Natural killer cell (primary cell): ENCODE data around the gene SLC16A6. TPM values are rescaled to one million over a fixed set of nuclear protein-coding genes. Genes with fewer than 3 reads are reported as not detected.
"Not testable (repeated sequence)": the region's sequence is repeated elsewhere in the genome, so short reads cannot be mapped to it uniquely, and the experiment has no call there.

Source experiments
- ATAC-seq, 3 donors: fragments of 150-1000 bp in 2 of 3; fragments of 200-7000 bp in 1 of 3; cut with Tn5 transposase; 1 replicate in 1 of 3; 2 replicates in 2 of 3; pipeline ENCODE4 v1.10.0; 2021; ENCODE audit warnings: mild to moderate bottlenecking in 2 of 3, moderate library complexity in 2 of 3
- DNase-seq, 2 donors: peaks; one replicate each; pipeline versions ENCODE4 v3.0.0 to v3.0.0-alpha.2; 2013 to 2021; ENCODE audit warnings: mixed read lengths in 1 of 2
- H3K27ac ChIP-seq: one replicate; pipeline ENCODE4 v1.5.1; 2013; ENCODE audit warnings: mild to moderate bottlenecking, low read length
- H3K27me3 ChIP-seq: one replicate; pipeline ENCODE4 v1.6.1; 2013; ENCODE audit warnings: low read length; ENCODE audit not compliant: control insufficient read depth, insufficient read depth
- H3K36me3 ChIP-seq: one replicate; pipeline ENCODE4 v1.6.1; 2013; ENCODE audit warnings: low read length; ENCODE audit not compliant: control insufficient read depth, insufficient read depth
- H3K4me1 ChIP-seq: one replicate; pipeline ENCODE4 v1.6.1; 2013; ENCODE audit warnings: low read length; ENCODE audit not compliant: control insufficient read depth, insufficient read depth
- H3K4me3 ChIP-seq: one replicate; pipeline ENCODE4 v1.5.1; 2013; ENCODE audit warnings: low read length
- H3K9me3 ChIP-seq: one replicate; pipeline ENCODE4 v1.6.1; 2013; ENCODE audit warnings: low read length; ENCODE audit not compliant: control insufficient read depth, insufficient read depth
- H3K27ac Mint-ChIP-seq, 2 donors: one replicate each; pipeline ENCODE4 v1.8.0; 2022; ENCODE audit warnings: mild to moderate bottlenecking in 2 of 2, mixed read lengths in 2 of 2, moderate library complexity in 1 of 2
- H3K27me3 Mint-ChIP-seq, 2 donors: one replicate each; pipeline ENCODE4 v1.8.0; 2022; ENCODE audit warnings: low read depth in 2 of 2, mixed read lengths in 2 of 2
- H3K36me3 Mint-ChIP-seq: one replicate; pipeline ENCODE4 v1.8.0; 2022; ENCODE audit warnings: mixed read lengths
- H3K4me1 Mint-ChIP-seq, 2 donors: one replicate each; pipeline ENCODE4 v1.8.0; 2022; ENCODE audit warnings: mixed read lengths in 2 of 2
- H3K4me3 Mint-ChIP-seq: one replicate; pipeline ENCODE4 v1.8.0; 2022; ENCODE audit warnings: mild to moderate bottlenecking, moderate library complexity, mixed read lengths
- H3K9me3 Mint-ChIP-seq, 2 donors: one replicate each; pipeline ENCODE4 v1.8.0; 2022; ENCODE audit warnings: mixed read lengths in 2 of 2
- CTCF ChIP-seq: fragments of 200-600 bp; IDR thresholded peaks from one replicate; pipeline ENCODE4 v1.8.0; 2022; ENCODE audit warnings: antibody characterized with exemption
- WGBS: methylation state at CpG from one replicate; pipeline ENCODE4 v1.1.7; 2013; ENCODE audit warnings: missing lambda C conversion rate; ENCODE audit not compliant: insufficient coverage; 5-methylcytosine and 5-hydroxymethylcytosine counted together
- intact Hi-C: fragments of 100-400 bp; cut with micrococcal nuclease; formaldehyde crosslinking; loops from one replicate; pipeline ENCODE4 v1.14.2; 2022
- total RNA-seq, 4 donors: library from RNA; stranded (reverse); fragments of 120-200 nt in 1 of 4; gene quantifications; one replicate each; pipeline versions ENCODE4 v1.2.3 to v1.2.4, GENCODE V29; 2013 to 2022

The SLC16A6 gene
- total RNA-seq, 3 donors from 2014 or later (not counting 1 experiment from before 2014, with no cell fraction given) = 16.5 to 20.9 (median 19.4) TPM

DNA sequence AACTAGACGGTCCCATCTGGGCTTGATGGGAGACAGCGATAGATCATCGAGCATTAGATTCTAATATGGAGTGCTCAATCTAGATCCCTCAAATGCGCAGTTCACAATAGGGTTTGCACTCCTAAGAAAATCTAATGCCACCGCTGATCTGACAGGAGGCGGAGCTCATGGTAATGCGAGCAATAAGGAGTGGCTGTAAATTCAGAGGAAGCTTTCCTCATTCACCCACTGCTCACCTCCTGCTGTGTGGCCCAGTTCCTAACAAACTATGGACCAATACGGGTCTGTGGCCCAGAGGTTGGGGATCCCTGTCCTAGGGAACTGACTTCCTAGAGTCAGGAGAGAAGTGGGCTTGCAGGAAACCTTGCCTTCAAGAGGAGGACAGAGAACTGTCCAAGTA is 68.3 kb downstream of the SLC16A6 start:
- Histone ChIP-seq H3K27ac (peak overlapping the region; percentile 92), H3K4me1 (peaks cover 64% of the 10 kb centered on the region), H3K36me3 (peaks cover 6% of the 10 kb centered on the region), H3K9me3 (no peaks in the 10 kb centered on the region), H3K4me3 (peak overlapping the region; percentile 66), H3K27me3 (no peaks in the 10 kb centered on the region)
- peak overlapping the region; percentile 100 for H3K27ac Mint-ChIP-seq
- H3K9me3 Mint-ChIP-seq = no peaks in the 10 kb centered on the region
- peaks cover 8% of the 10 kb centered on the region for H3K36me3 Mint-ChIP-seq
- DNase-seq (peak in 1 of 2 donors; percentile 61), ATAC-seq (peak in 2 of 3 donors; percentile 69 to 77)
- H3K4me1 Mint-ChIP-seq = peaks cover 69 to 70% of the 10 kb centered on the region in 2 donors
- 50% methylated on average over 8 of the region's 8 CpGs for WGBS
- no peak for TF ChIP-seq CTCF
- H3K4me3 Mint-ChIP-seq = peak overlapping the region; percentile 49
- no peaks in the 10 kb centered on the region for H3K27me3 Mint-ChIP-seq
- intact Hi-C loops = loop anchor here (1.0 kb wide), 2 partner anchors 15 to 69 kb away; partner anchors contain the start of genes ARSG and SLC16A6

DNA sequence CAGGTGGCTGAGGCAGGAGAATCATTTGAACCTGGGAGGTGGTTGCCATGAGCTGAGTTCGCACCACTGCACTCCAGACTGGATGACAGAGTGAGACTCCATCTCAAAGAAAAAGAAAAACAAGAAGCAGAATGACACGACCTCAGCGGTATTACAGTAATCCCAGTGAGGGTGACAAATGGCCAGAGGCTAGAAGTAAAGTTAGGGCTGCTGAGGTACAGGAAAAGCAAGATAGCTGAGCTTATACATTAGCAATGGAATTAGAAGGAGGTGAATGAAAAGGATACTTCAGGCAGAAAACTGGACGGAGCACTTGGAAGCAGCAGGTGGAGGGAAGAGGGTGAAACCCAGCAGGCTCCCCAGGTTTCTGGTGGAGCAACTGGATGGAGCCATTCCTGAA is 69.1 kb downstream of the SLC16A6 start:
- ATAC-seq (peak in 1 of 3 donors; percentile 3), DNase-seq (no peak)
- H3K27ac Mint-ChIP-seq = peak overlapping the region; percentile 100
- peaks cover 6% of the 10 kb centered on the region for H3K36me3 ChIP-seq
- H3K27me3 Mint-ChIP-seq = no peaks in the 10 kb centered on the region
- H3K4me3 ChIP-seq = peak overlapping the region; percentile 66
- H3K4me3 Mint-ChIP-seq = peak overlapping the region; percentile 10
- H3K9me3 Mint-ChIP-seq = no peaks in the 10 kb centered on the region
- intact Hi-C loops = loop anchor here (1.0 to 2.0 kb wide), 4 partner anchors 15 to 70 kb away; partner anchors contain the start of genes AMZ2, ARSG and SLC16A6
- H3K36me3 Mint-ChIP-seq = peaks cover 8% of the 10 kb centered on the region
- H3K9me3 ChIP-seq = no peaks in the 10 kb centered on the region
- TF ChIP-seq CTCF = no peak
- peaks cover 62% of the 10 kb centered on the region for H3K4me1 ChIP-seq
- no peaks in the 10 kb centered on the region for H3K27me3 ChIP-seq
- WGBS = 69% methylated on average over 4 of the region's 4 CpGs
- peaks cover 67 to 70% of the 10 kb centered on the region in 2 donors for H3K4me1 Mint-ChIP-seq
- H3K27ac ChIP-seq = peak overlapping the region; percentile 92

DNA sequence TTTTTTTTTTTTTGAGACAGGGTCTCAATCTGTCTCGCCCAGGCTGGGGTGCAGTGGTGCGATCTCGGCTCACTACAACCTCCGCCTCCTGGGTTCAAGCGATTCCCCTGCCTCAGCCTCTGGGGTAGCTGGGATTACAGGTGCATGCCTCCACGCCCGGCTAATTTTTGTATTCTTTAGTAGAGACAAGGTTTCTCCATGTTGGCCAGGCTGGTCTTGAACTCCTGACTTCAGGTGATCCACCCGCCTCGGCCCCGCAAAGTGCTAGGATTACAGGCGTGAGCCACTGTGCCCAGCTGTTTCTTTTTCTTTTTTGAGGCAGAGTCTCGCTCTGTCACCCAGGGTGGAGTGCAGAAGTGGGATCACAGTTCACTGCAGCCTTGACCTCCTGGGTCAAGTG is 70.1 kb downstream of the SLC16A6 start:
- H3K27me3 Mint-ChIP-seq, DNase-seq, H3K27me3 ChIP-seq, H3K9me3 ChIP-seq, H3K9me3 Mint-ChIP-seq, H3K36me3 Mint-ChIP-seq, H3K36me3 ChIP-seq: not testable (repeated sequence)
- peak overlapping the region; percentile 100 for H3K27ac Mint-ChIP-seq
- H3K4me1 ChIP-seq = peaks cover 55% of the 10 kb centered on the region
- WGBS = 59% methylated on average over 12 of the region's 12 CpGs
- peak overlapping the region; percentile 92 for H3K27ac ChIP-seq
- H3K4me3 ChIP-seq = peak overlapping the region; percentile 66
- H3K4me3 Mint-ChIP-seq = peak overlapping the region; percentile 42
- peaks cover 57 to 73% of the 10 kb centered on the region in 2 donors for H3K4me1 Mint-ChIP-seq
- ATAC-seq = peak in 1 of 3 donors; percentile 26
- intact Hi-C loops = loop anchor here (2.0 kb wide), 2 partner anchors 14 to 28 kb away; partner anchors contain the start of gene AMZ2

GRCh38 chr17:68220186-68220585 is 70.7 kb downstream of the SLC16A6 start:
- H3K4me3 Mint-ChIP-seq, H3K36me3 Mint-ChIP-seq, H3K9me3 Mint-ChIP-seq, H3K36me3 ChIP-seq, ATAC-seq, DNase-seq, H3K27me3 Mint-ChIP-seq, H3K27me3 ChIP-seq, H3K9me3 ChIP-seq: not testable (repeated sequence)
- peak overlapping the region; percentile 66 for H3K4me3 ChIP-seq
- Mint-ChIP-seq H3K27ac (peak overlapping the region; percentile 100), H3K4me1 (peaks cover 54 to 74% of the 10 kb centered on the region in 2 donors)
- H3K4me1 ChIP-seq = peaks cover 49% of the 10 kb centered on the region
- peak overlapping the region; percentile 92 for H3K27ac ChIP-seq
- intact Hi-C loops = loop anchor here (2.0 kb wide), 2 partner anchors 13 to 29 kb away; partner anchors contain the start of gene AMZ2
- no CpG with 5 or more reads among the region's 2 CpGs for WGBS

DNA sequence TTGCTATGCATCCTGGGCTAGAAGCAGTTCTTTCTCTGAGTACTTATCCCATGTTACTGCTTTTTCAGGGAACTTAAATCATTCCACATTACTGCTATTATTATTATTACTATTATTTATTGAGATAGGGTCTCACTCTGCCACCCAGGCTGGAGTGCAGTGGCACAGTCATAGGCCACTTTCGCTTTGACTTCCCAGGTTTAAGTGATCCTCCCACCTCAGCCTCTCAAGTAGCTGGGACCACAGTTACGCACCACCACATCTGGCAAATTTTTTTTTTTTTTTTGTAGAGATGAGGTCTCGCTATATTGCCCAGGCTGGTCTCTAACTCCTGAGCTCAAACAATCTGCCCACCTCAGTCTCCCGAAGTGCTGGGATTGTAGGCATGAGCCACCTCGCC is 71.5 kb downstream of the SLC16A6 start:
- H3K4me3 Mint-ChIP-seq = not testable (repeated sequence)
- peak overlapping the region; percentile 100 for H3K27ac Mint-ChIP-seq
- 84% methylated on average over 3 of the region's 5 CpGs for WGBS

More for the DNA sequence above, 71.5 kb downstream of the SLC16A6 start:
- intact Hi-C loops = loop anchor here (5.0 kb wide), 1 partner anchor 37 kb away; no protein-coding TSS in a partner anchor
- H3K9me3 ChIP-seq, H3K27me3 ChIP-seq, H3K27me3 Mint-ChIP-seq, H3K36me3 Mint-ChIP-seq, H3K9me3 Mint-ChIP-seq, H3K36me3 ChIP-seq, DNase-seq: not testable (repeated sequence)
- peaks cover 55 to 71% of the 10 kb centered on the region in 2 donors for H3K4me1 Mint-ChIP-seq
- Histone ChIP-seq H3K4me1 (peaks cover 46% of the 10 kb centered on the region), H3K4me3 (peak overlapping the region; percentile 66), H3K27ac (peak overlapping the region; percentile 74)
- ATAC-seq = peak in 1 of 3 donors; percentile 23
